ENCODE measurements around the gene LHX3.

DNA sequence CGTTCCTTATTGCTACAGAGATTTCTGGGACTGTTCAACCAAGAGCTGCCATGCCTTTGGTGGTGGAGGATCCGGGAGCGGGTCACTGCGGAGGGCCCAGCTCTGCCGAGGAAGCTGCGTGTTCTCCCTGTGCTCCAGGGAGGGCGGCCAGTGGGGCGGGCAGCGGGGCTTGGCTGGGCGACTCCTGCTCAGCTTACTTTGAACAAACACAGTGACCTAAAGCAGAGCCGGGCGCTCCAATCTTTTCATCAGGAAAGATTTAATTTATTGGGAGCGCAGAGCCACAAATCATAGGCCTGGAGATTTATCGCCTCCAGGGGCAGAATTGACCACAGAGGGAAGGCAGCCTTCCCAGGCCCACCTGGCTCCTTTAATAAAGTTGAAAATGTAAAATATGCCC is 27.7 kb downstream of the LHX3 start:
- TF ChIP-seq SMC3 (conservative IDR thresholded peaks at IDR 0.05; ENCODE audit: poor library complexity) = no peak
- TF ChIP-seq, protein P1, sequence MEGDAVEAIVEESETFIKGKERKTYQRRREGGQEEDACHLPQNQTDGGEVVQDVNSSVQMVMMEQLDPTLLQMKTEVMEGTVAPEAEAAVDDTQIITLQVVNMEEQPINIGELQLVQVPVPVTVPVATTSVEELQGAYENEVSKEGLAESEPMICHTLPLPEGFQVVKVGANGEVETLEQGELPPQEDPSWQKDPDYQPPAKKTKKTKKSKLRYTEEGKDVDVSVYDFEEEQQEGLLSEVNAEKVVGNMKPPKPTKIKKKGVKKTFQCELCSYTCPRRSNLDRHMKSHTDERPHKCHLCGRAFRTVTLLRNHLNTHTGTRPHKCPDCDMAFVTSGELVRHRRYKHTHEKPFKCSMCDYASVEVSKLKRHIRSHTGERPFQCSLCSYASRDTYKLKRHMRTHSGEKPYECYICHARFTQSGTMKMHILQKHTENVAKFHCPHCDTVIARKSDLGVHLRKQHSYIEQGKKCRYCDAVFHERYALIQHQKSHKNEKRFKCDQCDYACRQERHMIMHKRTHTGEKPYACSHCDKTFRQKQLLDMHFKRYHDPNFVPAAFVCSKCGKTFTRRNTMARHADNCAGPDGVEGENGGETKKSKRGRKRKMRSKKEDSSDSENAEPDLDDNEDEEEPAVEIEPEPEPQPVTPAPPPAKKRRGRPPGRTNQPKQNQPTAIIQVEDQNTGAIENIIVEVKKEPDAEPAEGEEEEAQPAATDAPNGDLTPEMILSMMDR (IDR thresholded peaks at IDR 0.05; ENCODE audit: poor library complexity, severe bottlenecking) = no peak
- TF ChIP-seq MXI1 (conservative IDR thresholded peaks at IDR 0.05; ENCODE audit: poor library complexity, severe bottlenecking) = no peak
- no peak for TF ChIP-seq POLR2AphosphoS5 (IDR thresholded peaks at IDR 0.05)
- no peak for TF ChIP-seq EP300 (conservative IDR thresholded peaks at IDR 0.05; ENCODE audit: poor library complexity, severe bottlenecking)
- no peak for TF ChIP-seq RAD21 (conservative IDR thresholded peaks at IDR 0.05)
- TF ChIP-seq EZH2 (IDR thresholded peaks at IDR 0.05; ENCODE audit: borderline replicate concordance, insufficient read depth, low read length, poor library complexity, severe bottlenecking) = no peak
- TF ChIP-seq TAF1 (IDR thresholded peaks at IDR 0.05; ENCODE audit: low read depth) = no peak
- TF ChIP-seq, protein P2, sequence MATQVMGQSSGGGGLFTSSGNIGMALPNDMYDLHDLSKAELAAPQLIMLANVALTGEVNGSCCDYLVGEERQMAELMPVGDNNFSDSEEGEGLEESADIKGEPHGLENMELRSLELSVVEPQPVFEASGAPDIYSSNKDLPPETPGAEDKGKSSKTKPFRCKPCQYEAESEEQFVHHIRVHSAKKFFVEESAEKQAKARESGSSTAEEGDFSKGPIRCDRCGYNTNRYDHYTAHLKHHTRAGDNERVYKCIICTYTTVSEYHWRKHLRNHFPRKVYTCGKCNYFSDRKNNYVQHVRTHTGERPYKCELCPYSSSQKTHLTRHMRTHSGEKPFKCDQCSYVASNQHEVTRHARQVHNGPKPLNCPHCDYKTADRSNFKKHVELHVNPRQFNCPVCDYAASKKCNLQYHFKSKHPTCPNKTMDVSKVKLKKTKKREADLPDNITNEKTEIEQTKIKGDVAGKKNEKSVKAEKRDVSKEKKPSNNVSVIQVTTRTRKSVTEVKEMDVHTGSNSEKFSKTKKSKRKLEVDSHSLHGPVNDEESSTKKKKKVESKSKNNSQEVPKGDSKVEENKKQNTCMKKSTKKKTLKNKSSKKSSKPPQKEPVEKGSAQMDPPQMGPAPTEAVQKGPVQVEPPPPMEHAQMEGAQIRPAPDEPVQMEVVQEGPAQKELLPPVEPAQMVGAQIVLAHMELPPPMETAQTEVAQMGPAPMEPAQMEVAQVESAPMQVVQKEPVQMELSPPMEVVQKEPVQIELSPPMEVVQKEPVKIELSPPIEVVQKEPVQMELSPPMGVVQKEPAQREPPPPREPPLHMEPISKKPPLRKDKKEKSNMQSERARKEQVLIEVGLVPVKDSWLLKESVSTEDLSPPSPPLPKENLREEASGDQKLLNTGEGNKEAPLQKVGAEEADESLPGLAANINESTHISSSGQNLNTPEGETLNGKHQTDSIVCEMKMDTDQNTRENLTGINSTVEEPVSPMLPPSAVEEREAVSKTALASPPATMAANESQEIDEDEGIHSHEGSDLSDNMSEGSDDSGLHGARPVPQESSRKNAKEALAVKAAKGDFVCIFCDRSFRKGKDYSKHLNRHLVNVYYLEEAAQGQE (IDR thresholded peaks at IDR 0.05; ENCODE audit: borderline replicate concordance) = no peak
